Measurements from ENCODE around the gene BANF2. TPM values are rescaled to one million over a fixed set of nuclear protein-coding genes. Genes with fewer than 3 reads are reported as not detected.

The BANF2 gene
- polyA plus RNA-seq, 1 of the 3 experiments (the other 2 are of a cell fraction), result not detected

DNA sequence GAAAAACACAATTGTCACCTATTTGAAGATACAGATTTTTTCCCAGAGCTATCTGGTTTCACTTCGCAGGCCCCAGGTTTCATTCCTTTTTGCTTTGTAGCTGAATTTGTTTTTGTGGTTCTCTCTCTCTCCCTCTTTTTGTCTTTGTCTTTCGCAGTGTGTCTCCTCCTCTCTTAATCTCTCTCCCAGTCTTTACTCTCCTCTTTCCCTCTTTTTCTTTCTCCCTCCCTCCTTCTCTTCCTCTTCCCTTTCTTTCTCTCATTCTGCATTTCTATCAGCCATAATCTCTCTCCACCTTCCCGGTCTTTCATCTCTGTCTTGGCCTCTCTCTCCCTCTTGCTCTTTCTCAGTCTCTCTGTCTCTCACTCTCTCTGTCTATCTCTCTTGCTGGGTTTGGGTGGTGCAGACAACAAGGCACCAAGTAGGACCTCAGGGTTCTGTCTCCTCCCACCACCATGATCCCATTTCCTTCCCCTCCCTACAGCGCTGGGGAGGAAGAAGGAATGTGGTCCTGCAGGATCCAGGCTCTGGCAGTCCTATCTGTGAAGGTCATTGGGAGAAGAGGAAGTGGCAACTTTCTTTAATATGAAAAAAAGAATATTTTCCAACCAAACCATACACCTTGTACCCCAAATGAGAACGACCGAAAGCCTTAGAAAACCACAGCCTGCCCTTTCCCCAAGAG lies 63.2 kb downstream of the BANF2 start:
- H3K79me2 ChIP-seq (ENCODE audit: insufficient read depth), result no peaks in the 10 kb centered on the region
- 58% methylated on average over 6 of the region's 6 CpGs for WGBS (ENCODE audit: low lambda C conversion rate)
- H3K36me3 ChIP-seq (replicated peaks in 1 of 2; ENCODE audit: control insufficient read depth in 1 of 2, insufficient read depth in 2 of 2, low read length in 1 of 2), result no peaks in the 10 kb centered on the region
- H4K20me1 ChIP-seq (ENCODE audit: insufficient read depth), result no peaks in the 10 kb centered on the region
- H3K4me1 ChIP-seq (ENCODE audit: control insufficient read depth in 1 of 2, insufficient read depth in 2 of 2, low read depth in 1 of 2, low read length in 1 of 2), result no peaks in the 10 kb centered on the region
- H3K9me2 ChIP-seq, result no peaks in the 10 kb centered on the region
- H3K9ac ChIP-seq, result no peak overlapping the region
- no peak for TF ChIP-seq JUND (IDR thresholded peaks at IDR 0.05)
- TF ChIP-seq TEAD4 (IDR thresholded peaks at IDR 0.05; ENCODE audit: borderline replicate concordance, insufficient read depth), result no peak
- no peak for TF ChIP-seq RAD21 (IDR thresholded peaks at IDR 0.05; ENCODE audit: low read length)
- no peak for TF ChIP-seq USF2 (IDR thresholded peaks at IDR 0.05; ENCODE audit: borderline replicate concordance, low read depth, low read length)
- no peak for TF ChIP-seq NFIC (IDR thresholded peaks at IDR 0.05; ENCODE audit: borderline replicate concordance)
- no peak for TF ChIP-seq YY1 (IDR thresholded peaks at IDR 0.05; ENCODE audit: low read depth)
- TF ChIP-seq, protein P1, sequence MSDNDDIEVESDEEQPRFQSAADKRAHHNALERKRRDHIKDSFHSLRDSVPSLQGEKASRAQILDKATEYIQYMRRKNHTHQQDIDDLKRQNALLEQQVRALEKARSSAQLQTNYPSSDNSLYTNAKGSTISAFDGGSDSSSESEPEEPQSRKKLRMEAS (IDR thresholded peaks at IDR 0.05; ENCODE audit: low read depth), result no peak
- TF ChIP-seq EZH2phosphoT487 (IDR thresholded peaks at IDR 0.05; ENCODE audit: borderline replicate concordance, low read depth), result no peak
- TF ChIP-seq CHD2 (IDR thresholded peaks at IDR 0.05; ENCODE audit: low read length, partially characterized antibody), result no peak
- TF ChIP-seq, protein P2, sequence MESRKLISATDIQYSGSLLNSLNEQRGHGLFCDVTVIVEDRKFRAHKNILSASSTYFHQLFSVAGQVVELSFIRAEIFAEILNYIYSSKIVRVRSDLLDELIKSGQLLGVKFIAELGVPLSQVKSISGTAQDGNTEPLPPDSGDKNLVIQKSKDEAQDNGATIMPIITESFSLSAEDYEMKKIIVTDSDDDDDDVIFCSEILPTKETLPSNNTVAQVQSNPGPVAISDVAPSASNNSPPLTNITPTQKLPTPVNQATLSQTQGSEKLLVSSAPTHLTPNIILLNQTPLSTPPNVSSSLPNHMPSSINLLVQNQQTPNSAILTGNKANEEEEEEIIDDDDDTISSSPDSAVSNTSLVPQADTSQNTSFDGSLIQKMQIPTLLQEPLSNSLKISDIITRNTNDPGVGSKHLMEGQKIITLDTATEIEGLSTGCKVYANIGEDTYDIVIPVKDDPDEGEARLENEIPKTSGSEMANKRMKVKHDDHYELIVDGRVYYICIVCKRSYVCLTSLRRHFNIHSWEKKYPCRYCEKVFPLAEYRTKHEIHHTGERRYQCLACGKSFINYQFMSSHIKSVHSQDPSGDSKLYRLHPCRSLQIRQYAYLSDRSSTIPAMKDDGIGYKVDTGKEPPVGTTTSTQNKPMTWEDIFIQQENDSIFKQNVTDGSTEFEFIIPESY (IDR thresholded peaks at IDR 0.05; ENCODE audit: borderline replicate concordance, low read depth), result no peak
- no peak for TF ChIP-seq GABPA (IDR thresholded peaks at IDR 0.05; ENCODE audit: low read depth)
- TF ChIP-seq GATA2 (CRISPR knock-in tag; IDR thresholded peaks at IDR 0.05), result no peak
- TF ChIP-seq REST (IDR thresholded peaks at IDR 0.05; ENCODE audit: low read depth, low read length), result no peak
- TF ChIP-seq FOXJ3 (CRISPR knock-in tag; IDR thresholded peaks at IDR 0.05), result no peak
- TF ChIP-seq, protein P3, sequence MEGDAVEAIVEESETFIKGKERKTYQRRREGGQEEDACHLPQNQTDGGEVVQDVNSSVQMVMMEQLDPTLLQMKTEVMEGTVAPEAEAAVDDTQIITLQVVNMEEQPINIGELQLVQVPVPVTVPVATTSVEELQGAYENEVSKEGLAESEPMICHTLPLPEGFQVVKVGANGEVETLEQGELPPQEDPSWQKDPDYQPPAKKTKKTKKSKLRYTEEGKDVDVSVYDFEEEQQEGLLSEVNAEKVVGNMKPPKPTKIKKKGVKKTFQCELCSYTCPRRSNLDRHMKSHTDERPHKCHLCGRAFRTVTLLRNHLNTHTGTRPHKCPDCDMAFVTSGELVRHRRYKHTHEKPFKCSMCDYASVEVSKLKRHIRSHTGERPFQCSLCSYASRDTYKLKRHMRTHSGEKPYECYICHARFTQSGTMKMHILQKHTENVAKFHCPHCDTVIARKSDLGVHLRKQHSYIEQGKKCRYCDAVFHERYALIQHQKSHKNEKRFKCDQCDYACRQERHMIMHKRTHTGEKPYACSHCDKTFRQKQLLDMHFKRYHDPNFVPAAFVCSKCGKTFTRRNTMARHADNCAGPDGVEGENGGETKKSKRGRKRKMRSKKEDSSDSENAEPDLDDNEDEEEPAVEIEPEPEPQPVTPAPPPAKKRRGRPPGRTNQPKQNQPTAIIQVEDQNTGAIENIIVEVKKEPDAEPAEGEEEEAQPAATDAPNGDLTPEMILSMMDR (IDR thresholded peaks at IDR 0.05), result no peak
- no peak for TF ChIP-seq RXRA (IDR thresholded peaks at IDR 0.05; ENCODE audit: borderline replicate concordance, low read depth)
- TF ChIP-seq, protein P4, sequence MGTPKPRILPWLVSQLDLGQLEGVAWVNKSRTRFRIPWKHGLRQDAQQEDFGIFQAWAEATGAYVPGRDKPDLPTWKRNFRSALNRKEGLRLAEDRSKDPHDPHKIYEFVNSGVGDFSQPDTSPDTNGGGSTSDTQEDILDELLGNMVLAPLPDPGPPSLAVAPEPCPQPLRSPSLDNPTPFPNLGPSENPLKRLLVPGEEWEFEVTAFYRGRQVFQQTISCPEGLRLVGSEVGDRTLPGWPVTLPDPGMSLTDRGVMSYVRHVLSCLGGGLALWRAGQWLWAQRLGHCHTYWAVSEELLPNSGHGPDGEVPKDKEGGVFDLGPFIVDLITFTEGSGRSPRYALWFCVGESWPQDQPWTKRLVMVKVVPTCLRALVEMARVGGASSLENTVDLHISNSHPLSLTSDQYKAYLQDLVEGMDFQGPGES (IDR thresholded peaks at IDR 0.05; ENCODE audit: low read depth, low read length), result no peak
- no peak overlapping the region for H3K4me2 ChIP-seq
- no peaks in the 10 kb centered on the region for H3K9me3 ChIP-seq
- H3F3A ChIP-seq (replicated peaks; ENCODE audit: insufficient read depth), result no peaks in the 10 kb centered on the region
- no peak overlapping the region for H3K4me3 ChIP-seq (ENCODE audit: low read depth in 2 of 2, low read length in 1 of 2)
- POLR2A ChIA-PET, result no interaction called here
- CTCF ChIA-PET, result no interaction called here
- no peaks in the 10 kb centered on the region; the same call in 1 of the 2 replicates for H3K27me3 ChIP-seq (ENCODE audit: insufficient read depth)
- H3K27ac ChIP-seq (ENCODE audit: low read depth in 2 of 2, low read length in 1 of 2), result no peak overlapping the region
- H2AFZ ChIP-seq (ENCODE audit: low read depth), result no peak overlapping the region
- no peak for DNase-seq
